Measurements from ENCODE around the gene CPT1B.
"Not testable (repeated sequence)": the region's sequence is repeated elsewhere in the genome, so short reads cannot be mapped to it uniquely, and the experiment has no call there.

CPT1B gene

GRCh38 chr22:50613291-50613981 is 35.2 kb upstream of the CPT1B start:
- H3K4me1 ChIP-seq (ENCODE audit: insufficient read depth, low read length) = no peaks in the 10 kb centered on the region
- H3K36me3 ChIP-seq (ENCODE audit: insufficient read depth, low read length) = peaks cover 10% of the 10 kb centered on the region
- no peaks in the 10 kb centered on the region for H3K9me3 ChIP-seq (ENCODE audit: low read length)
- H3K27me3 ChIP-seq (ENCODE audit: insufficient read depth, low read length) = no peaks in the 10 kb centered on the region
- no peak overlapping the region for H2AFZ ChIP-seq (ENCODE audit: low read depth, low read length)
- no peak overlapping the region for H3K4me3 ChIP-seq (ENCODE audit: low read length)

GRCh38 chr22:50612528-50613221 is 34.4 kb upstream of the CPT1B start:
- Histone ChIP-seq H3K9me3 (ENCODE audit: low read length) (no peaks in the 10 kb centered on the region), H3K27me3 (ENCODE audit: insufficient read depth, low read length) (no peaks in the 10 kb centered on the region), H3K4me3 (ENCODE audit: low read length) (no peak overlapping the region), H3K4me1 (ENCODE audit: insufficient read depth, low read length) (no peaks in the 10 kb centered on the region), H3K36me3 (ENCODE audit: insufficient read depth, low read length) (peaks cover 11% of the 10 kb centered on the region), H2AFZ (ENCODE audit: low read depth, low read length) (no peak overlapping the region)

GRCh38 chr22:50612168-50612527 is 33.9 kb upstream of the CPT1B start:
- no peaks in the 10 kb centered on the region for H3K9me3 ChIP-seq (ENCODE audit: low read length)
- no peak overlapping the region for H3K4me3 ChIP-seq (ENCODE audit: low read length)
- peaks cover 16% of the 10 kb centered on the region for H3K36me3 ChIP-seq (ENCODE audit: insufficient read depth, low read length)
- H3K4me1 ChIP-seq (ENCODE audit: insufficient read depth, low read length) = no peaks in the 10 kb centered on the region
- no peak overlapping the region for H2AFZ ChIP-seq (ENCODE audit: low read depth, low read length)
- no peaks in the 10 kb centered on the region for H3K27me3 ChIP-seq (ENCODE audit: insufficient read depth, low read length)

GRCh38 chr22:50611341-50612060 is 33.3 kb upstream of the CPT1B start:
- peaks cover 21% of the 10 kb centered on the region for H3K36me3 ChIP-seq (ENCODE audit: insufficient read depth, low read length)
- H3K9me3 ChIP-seq (ENCODE audit: low read length) = no peaks in the 10 kb centered on the region
- no peaks in the 10 kb centered on the region for H3K27me3 ChIP-seq (ENCODE audit: insufficient read depth, low read length)
- no peak overlapping the region for H3K4me3 ChIP-seq (ENCODE audit: low read length)
- no peaks in the 10 kb centered on the region for H3K4me1 ChIP-seq (ENCODE audit: insufficient read depth, low read length)
- no peak overlapping the region for H2AFZ ChIP-seq (ENCODE audit: low read depth, low read length)

- Histone ChIP-seq H2AFZ (ENCODE audit: low read depth, low read length) (no peak overlapping the region), H3K27me3 (ENCODE audit: insufficient read depth, low read length) (no peaks in the 10 kb centered on the region)
Measured at GRCh38 chr22:50610581-50610980, 32.4 kb upstream of the CPT1B start.

GRCh38 chr22:50610041-50610451 is 31.8 kb upstream of the CPT1B start:
- Histone ChIP-seq H3K4me3 (ENCODE audit: low read length) (no peak overlapping the region), H3K27me3 (ENCODE audit: insufficient read depth, low read length) (no peaks in the 10 kb centered on the region), H3K9me3 (ENCODE audit: low read length) (no peaks in the 10 kb centered on the region), H3K36me3 (ENCODE audit: insufficient read depth, low read length) (peaks cover 35% of the 10 kb centered on the region), H3K4me1 (ENCODE audit: insufficient read depth, low read length) (no peaks in the 10 kb centered on the region), H2AFZ (ENCODE audit: low read depth, low read length) (no peak overlapping the region)

More at GRCh38 chr22:50610581-50610980, 32.4 kb upstream of the CPT1B start:
- Histone ChIP-seq H3K9me3 (ENCODE audit: low read length) (no peaks in the 10 kb centered on the region), H3K4me1 (ENCODE audit: insufficient read depth, low read length) (no peaks in the 10 kb centered on the region), H3K4me3 (ENCODE audit: low read length) (no peak overlapping the region), H3K36me3 (ENCODE audit: insufficient read depth, low read length) (peaks cover 29% of the 10 kb centered on the region)

GRCh38 chr22:50609599-50609998 is 31.4 kb upstream of the CPT1B start:
- Histone ChIP-seq H2AFZ (ENCODE audit: low read depth, low read length) (no peak overlapping the region), H3K9me3 (ENCODE audit: low read length) (no peaks in the 10 kb centered on the region), H3K4me1 (ENCODE audit: insufficient read depth, low read length) (no peaks in the 10 kb centered on the region), H3K36me3 (ENCODE audit: insufficient read depth, low read length) (peaks cover 39% of the 10 kb centered on the region), H3K4me3 (ENCODE audit: low read length) (no peak overlapping the region), H3K27me3 (ENCODE audit: insufficient read depth, low read length) (no peaks in the 10 kb centered on the region)

- Histone ChIP-seq H3K4me1 (ENCODE audit: insufficient read depth, low read length) (no peaks in the 10 kb centered on the region), H2AFZ (ENCODE audit: low read depth, low read length) (no peak overlapping the region), H3K4me3 (ENCODE audit: low read length) (no peak overlapping the region), H3K36me3 (ENCODE audit: insufficient read depth, low read length) (peaks cover 41% of the 10 kb centered on the region), H3K9me3 (ENCODE audit: low read length) (no peaks in the 10 kb centered on the region), H3K27me3 (ENCODE audit: insufficient read depth, low read length) (no peaks in the 10 kb centered on the region)
Measured at GRCh38 chr22:50608996-50609395, 30.8 kb upstream of the CPT1B start.

GRCh38 chr22:50608058-50608840 is 30.0 kb upstream of the CPT1B start:
- not testable (repeated sequence) for H3K27me3 ChIP-seq (ENCODE audit: insufficient read depth, low read length); H3K4me3 ChIP-seq (ENCODE audit: low read length); H2AFZ ChIP-seq (ENCODE audit: low read depth, low read length); H3K4me1 ChIP-seq (ENCODE audit: insufficient read depth, low read length); H3K9me3 ChIP-seq (ENCODE audit: low read length)
- peaks cover 44% of the 10 kb centered on the region for H3K36me3 ChIP-seq (ENCODE audit: insufficient read depth, low read length)

GRCh38 chr22:50607659-50608020 is 29.4 kb upstream of the CPT1B start:
- Histone ChIP-seq H3K9me3 (ENCODE audit: low read length) (no peaks in the 10 kb centered on the region), H3K27me3 (ENCODE audit: insufficient read depth, low read length) (no peaks in the 10 kb centered on the region), H3K36me3 (ENCODE audit: insufficient read depth, low read length) (peaks cover 50% of the 10 kb centered on the region), H3K4me1 (ENCODE audit: insufficient read depth, low read length) (no peaks in the 10 kb centered on the region), H2AFZ (ENCODE audit: low read depth, low read length) (no peak overlapping the region), H3K4me3 (ENCODE audit: low read length) (no peak overlapping the region)

- H3K4me1 ChIP-seq (ENCODE audit: insufficient read depth, low read length) = peaks cover 2% of the 10 kb centered on the region
- H3K4me3 ChIP-seq (ENCODE audit: low read length) = no peak overlapping the region
- no peak overlapping the region for H2AFZ ChIP-seq (ENCODE audit: low read depth, low read length)
- no peaks in the 10 kb centered on the region for H3K27me3 ChIP-seq (ENCODE audit: insufficient read depth, low read length)
- no peaks in the 10 kb centered on the region for H3K9me3 ChIP-seq (ENCODE audit: low read length)
- peaks cover 50% of the 10 kb centered on the region for H3K36me3 ChIP-seq (ENCODE audit: insufficient read depth, low read length)
Measured at GRCh38 chr22:50606946-50607658, 28.9 kb upstream of the CPT1B start.

- Histone ChIP-seq H2AFZ (ENCODE audit: low read depth, low read length) (no peak overlapping the region), H3K9me3 (ENCODE audit: low read length) (no peaks in the 10 kb centered on the region), H3K27me3 (ENCODE audit: insufficient read depth, low read length) (no peaks in the 10 kb centered on the region), H3K4me1 (ENCODE audit: insufficient read depth, low read length) (peaks cover 9% of the 10 kb centered on the region), H3K4me3 (ENCODE audit: low read length) (no peak overlapping the region), H3K36me3 (ENCODE audit: insufficient read depth, low read length) (peaks cover 50% of the 10 kb centered on the region)
Measured at GRCh38 chr22:50606165-50606945, 28.1 kb upstream of the CPT1B start.
